ENCODE data around the gene ZNF485. TPM values are rescaled to one million over a fixed set of nuclear protein-coding genes. Genes with fewer than 3 reads are reported as not detected.

The ZNF485 gene
- polyA plus RNA-seq, 2 of the 4 experiments (the other 2 are of a cell fraction): 2.7 to 3.3 TPM

DNA sequence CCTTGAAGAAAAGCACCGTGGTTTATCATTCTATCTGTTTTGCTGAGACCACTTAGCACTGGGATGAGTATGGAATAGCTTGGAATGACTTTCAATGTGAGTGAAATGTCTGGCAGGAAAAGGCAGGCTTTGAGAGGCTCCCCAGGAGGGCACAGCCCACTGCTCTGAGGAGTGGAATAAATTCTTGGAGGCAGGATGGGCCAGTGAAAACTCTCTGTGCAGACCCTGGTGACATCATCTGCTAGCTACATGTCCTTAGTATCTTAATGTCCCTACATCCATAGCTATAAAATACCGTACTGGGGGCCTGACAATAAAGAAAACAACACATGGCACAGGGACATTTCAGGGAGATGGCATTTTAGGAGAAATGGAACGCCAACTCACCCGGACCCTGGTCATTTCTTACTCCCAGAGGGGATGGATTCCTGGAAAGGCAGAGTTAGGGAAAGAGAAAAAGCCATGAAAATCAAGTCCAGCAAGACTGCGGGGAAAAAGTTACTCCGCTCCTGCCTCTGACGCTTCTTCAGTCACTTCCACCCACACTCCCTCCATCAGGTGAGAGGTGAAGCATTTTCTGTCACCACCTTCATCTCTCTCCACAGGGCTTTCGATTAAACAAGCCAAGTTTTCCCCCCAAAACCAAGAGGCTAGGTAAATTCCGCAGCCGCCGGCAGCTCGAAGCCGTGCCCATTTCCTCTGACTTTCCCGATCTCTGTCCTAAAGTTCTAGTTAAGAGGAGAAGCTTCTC is 32.8 kb upstream of the ZNF485 start (continued):
- TF ChIP-seq ELK1 (IDR thresholded peaks at IDR 0.05; ENCODE audit: low read depth, low read length) (no peak), NR3C1 (IDR thresholded peaks at IDR 0.05) (no peak), POLR2AphosphoS2 (conservative IDR thresholded peaks at IDR 0.05; ENCODE audit: low read length) (no peak)

GRCh38 chr10:43574001-43574892 is 32.0 kb upstream of the ZNF485 start, which contains the start of gene ZNF239:
Gene ZNF239, minus strand, starts transcription at chr10:43574616. Its CDS starts 16,537 bp downstream, at chr10:43558079.
- POLR2A ChIA-PET: no interaction called here
- FAIRE-seq: no peak
- Histone ChIP-seq H3K9me3 (peaks cover 32% of the 10 kb centered on the region), H3K4me2 (peak within 1 kb of the TSS; percentile 90), H3K4me1 (no peaks in the 10 kb centered on the region), H3K27ac (peak within 1 kb of the TSS; percentile 71 to 90), H3K4me3 (peak within 1 kb of the TSS; percentile 64)
- WGBS (ENCODE audit: missing lambda C conversion rate): 23% methylated on average over 38 of the region's 78 CpGs
- ATAC-seq: peak; percentile 95 to 99
- CTCF ChIA-PET: no interaction called here
- DNase-seq (ENCODE audit: low read depth in 1 of 2, low spot score in 1 of 2): peak; percentile 27 to 81
- no peak for TF ChIP-seq BCL3 (IDR thresholded peaks at IDR 0.05)
- TF ChIP-seq MYC (IDR thresholded peaks at IDR 0.05; ENCODE audit: borderline replicate concordance, low read length): no peak
- TF ChIP-seq JUNB (IDR thresholded peaks at IDR 0.05): no peak
- no peak for TF ChIP-seq POLR2A (IDR thresholded peaks at IDR 0.05; ENCODE audit: low read length)
- no peak for TF ChIP-seq FOSL2 (IDR thresholded peaks at IDR 0.05)
- no peak for TF ChIP-seq FOSL2 (CRISPR knock-in tag; IDR thresholded peaks at IDR 0.05)
- no peak for TF ChIP-seq USF2 (IDR thresholded peaks at IDR 0.05)
- TF ChIP-seq NFE2L2 (conservative IDR thresholded peaks at IDR 0.05; ENCODE audit: low read length): no peak
- TF ChIP-seq NPAS2 (CRISPR knock-in tag; IDR thresholded peaks at IDR 0.05; ENCODE audit: borderline replicate concordance): peak; percentile 57
- no peak for TF ChIP-seq MAFK (IDR thresholded peaks at IDR 0.05; ENCODE audit: partially characterized antibody)
- TF ChIP-seq E2F6 (IDR thresholded peaks at IDR 0.05; ENCODE audit: borderline replicate concordance, low read depth): peak; percentile 96
- TF ChIP-seq, protein P1, sequence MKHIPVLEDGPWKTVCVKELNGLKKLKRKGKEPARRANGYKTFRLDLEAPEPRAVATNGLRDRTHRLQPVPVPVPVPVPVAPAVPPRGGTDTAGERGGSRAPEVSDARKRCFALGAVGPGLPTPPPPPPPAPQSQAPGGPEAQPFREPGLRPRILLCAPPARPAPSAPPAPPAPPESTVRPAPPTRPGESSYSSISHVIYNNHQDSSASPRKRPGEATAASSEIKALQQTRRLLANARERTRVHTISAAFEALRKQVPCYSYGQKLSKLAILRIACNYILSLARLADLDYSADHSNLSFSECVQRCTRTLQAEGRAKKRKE (CRISPR knock-in tag; IDR thresholded peaks at IDR 0.05; ENCODE audit: low read depth): 0 out of 2 replicates have a peak, but pooled peaks have one; percentile 60
- no peak for TF ChIP-seq KDM5A (IDR thresholded peaks at IDR 0.05)
- TF ChIP-seq, protein P2, sequence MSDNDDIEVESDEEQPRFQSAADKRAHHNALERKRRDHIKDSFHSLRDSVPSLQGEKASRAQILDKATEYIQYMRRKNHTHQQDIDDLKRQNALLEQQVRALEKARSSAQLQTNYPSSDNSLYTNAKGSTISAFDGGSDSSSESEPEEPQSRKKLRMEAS (IDR thresholded peaks at IDR 0.05): peak; percentile 96
- TF ChIP-seq, protein P3, sequence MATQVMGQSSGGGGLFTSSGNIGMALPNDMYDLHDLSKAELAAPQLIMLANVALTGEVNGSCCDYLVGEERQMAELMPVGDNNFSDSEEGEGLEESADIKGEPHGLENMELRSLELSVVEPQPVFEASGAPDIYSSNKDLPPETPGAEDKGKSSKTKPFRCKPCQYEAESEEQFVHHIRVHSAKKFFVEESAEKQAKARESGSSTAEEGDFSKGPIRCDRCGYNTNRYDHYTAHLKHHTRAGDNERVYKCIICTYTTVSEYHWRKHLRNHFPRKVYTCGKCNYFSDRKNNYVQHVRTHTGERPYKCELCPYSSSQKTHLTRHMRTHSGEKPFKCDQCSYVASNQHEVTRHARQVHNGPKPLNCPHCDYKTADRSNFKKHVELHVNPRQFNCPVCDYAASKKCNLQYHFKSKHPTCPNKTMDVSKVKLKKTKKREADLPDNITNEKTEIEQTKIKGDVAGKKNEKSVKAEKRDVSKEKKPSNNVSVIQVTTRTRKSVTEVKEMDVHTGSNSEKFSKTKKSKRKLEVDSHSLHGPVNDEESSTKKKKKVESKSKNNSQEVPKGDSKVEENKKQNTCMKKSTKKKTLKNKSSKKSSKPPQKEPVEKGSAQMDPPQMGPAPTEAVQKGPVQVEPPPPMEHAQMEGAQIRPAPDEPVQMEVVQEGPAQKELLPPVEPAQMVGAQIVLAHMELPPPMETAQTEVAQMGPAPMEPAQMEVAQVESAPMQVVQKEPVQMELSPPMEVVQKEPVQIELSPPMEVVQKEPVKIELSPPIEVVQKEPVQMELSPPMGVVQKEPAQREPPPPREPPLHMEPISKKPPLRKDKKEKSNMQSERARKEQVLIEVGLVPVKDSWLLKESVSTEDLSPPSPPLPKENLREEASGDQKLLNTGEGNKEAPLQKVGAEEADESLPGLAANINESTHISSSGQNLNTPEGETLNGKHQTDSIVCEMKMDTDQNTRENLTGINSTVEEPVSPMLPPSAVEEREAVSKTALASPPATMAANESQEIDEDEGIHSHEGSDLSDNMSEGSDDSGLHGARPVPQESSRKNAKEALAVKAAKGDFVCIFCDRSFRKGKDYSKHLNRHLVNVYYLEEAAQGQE (IDR thresholded peaks at IDR 0.05): no peak
- no peak for TF ChIP-seq HEYL (CRISPR knock-in tag; IDR thresholded peaks at IDR 0.05)
- TF ChIP-seq HMGXB4 (CRISPR knock-in tag; IDR thresholded peaks at IDR 0.05; ENCODE audit: borderline replicate concordance): no peak
- no peak for TF ChIP-seq ZNF302 (CRISPR knock-in tag; IDR thresholded peaks at IDR 0.05)
- TF ChIP-seq FOSB (CRISPR knock-in tag; IDR thresholded peaks at IDR 0.05): no peak
- no peak for TF ChIP-seq FOXS1 (CRISPR knock-in tag; IDR thresholded peaks at IDR 0.05)
- TF ChIP-seq RNF2 (IDR thresholded peaks at IDR 0.05; ENCODE audit: borderline replicate concordance, low read depth): no peak

Data from A549 (cell line).